Embryonic facial prominence (tissue), 1 donor: ENCODE data around the gene BCL2L1.

Experiments used
- DNase-seq: peaks from one replicate; pipeline ENCODE4 v3.0.0-alpha.2; 2016; ENCODE audit errors: extremely low spot score

BCL2L1 gene

GRCh38 chr20:31723319-31724078, 831 bp upstream of the BCL2L1 start:
- DNase-seq, result peak; percentile 93

GRCh38 chr20:31723069-31723318, 326 bp upstream of the BCL2L1 start:
- DNase-seq, result no peak

- DNase-seq, result no peak
Measured at GRCh38 chr20:31721408-31722256, 1.0 kb downstream of the BCL2L1 start.

GRCh38 chr20:31720486-31721407, 1.9 kb downstream of the BCL2L1 start:
- DNase-seq, result no peak

GRCh38 chr20:31719644-31720485, 2.8 kb downstream of the BCL2L1 start:
- no peak for DNase-seq

DNA sequence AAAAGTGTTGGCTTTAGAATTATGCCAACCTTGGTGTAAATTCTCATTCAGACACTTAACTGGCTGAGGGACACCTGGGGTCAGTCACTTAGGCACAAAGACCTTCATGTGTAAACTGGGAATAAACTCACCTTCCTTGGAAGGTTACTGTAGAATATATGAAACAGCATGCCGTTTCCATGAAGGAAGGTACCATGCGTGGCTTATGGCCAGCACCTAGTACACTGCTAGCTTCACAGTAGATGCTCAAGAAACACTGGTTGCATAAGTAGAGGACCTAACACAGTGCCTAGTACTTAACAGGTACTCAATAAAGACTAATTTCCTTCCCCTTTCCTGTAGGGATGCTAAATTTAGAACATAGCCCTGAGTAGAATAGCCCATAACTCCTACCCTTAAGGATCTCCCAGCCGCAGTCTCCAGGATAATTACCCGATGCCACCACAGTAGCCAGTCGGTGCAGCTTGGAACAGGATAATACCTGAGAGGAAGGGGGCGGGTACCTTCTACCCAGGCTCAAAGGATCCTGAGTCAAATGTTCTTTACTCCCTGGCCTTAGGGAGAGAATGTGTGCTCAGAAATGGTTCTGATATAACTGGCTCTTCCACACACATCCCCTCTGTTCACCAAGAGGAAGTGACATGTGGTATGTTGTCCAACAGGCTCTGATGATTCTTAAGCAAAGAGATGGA, 3.6 kb downstream of the BCL2L1 start:
- DNase-seq, result no peak

GRCh38 chr20:31717478-31718201, 5.0 kb downstream of the BCL2L1 start:
- DNase-seq, result no peak

GRCh38 chr20:31716818-31717477, 5.7 kb downstream of the BCL2L1 start:
- DNase-seq, result no peak

GRCh38 chr20:31716351-31716750, 6.3 kb downstream of the BCL2L1 start:
- no peak for DNase-seq

DNA sequence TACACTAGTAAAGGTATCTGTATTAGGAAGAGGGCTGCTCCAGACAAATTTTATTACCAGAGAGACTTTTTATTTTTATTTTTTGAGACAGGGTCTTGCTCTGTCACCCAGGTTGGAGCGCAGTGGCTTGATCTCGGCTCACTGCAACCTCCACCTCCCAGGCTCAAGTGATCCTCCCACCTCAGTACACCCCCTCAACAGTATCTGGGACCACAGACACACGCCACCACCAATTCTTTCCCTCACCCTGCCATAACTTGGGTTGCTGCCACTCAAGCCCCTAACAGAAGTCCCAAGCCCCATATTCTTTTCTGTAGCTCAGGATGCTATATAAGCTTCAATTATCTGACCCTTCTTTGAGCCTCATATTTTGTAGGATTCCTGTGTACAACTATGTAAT, 6.9 kb downstream of the BCL2L1 start:
- DNase-seq, result no peak

DNA sequence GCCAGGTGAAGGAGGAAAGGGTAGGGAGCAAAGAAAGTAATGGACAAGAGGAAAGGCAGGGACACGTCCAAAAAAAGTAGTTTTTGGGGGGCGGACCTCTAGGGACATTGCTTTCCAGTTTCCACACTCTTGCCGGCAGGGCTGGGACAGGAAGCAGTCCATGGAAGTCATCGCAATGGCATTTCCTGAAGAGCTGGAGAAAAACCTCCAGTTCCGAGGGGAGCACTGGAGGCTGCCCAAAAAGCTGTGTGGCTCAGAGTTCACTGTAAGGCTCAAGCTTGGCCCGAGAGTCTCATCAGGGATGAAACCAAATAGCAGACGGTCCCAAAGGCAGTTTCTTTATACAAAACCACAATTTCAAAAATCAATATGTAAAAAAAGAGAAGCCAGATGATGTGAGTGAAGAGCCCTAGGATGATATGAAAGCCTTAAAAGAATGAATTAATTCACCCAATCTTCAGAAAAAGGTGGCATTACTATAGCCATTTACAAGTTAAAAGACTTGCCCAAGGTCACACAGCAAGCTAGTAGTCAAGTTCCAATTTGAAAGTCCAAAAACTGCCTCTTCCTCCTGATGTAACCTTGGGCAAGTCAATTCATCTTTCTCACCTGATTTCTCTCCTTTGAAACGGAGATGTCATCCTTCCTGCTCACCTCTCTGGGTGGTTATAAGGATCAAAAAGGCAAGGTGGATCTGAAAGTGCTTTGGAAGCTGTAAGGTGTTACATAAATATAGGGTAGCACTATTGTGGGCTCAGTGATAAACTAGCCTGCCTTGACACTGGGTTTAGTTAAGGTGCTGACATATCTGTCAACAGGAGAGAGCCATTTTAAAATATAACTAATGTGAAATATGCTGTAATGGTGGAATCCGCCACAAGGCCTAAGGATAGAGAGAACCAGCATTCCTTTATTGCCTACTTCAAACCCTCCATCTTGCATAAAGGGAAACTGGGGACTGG, 9.1 kb downstream of the BCL2L1 start:
- no peak for DNase-seq

GRCh38 chr20:31712564-31713311, 9.9 kb downstream of the BCL2L1 start:
- DNase-seq, result no peak

GRCh38 chr20:31712112-31712553, 10.5 kb downstream of the BCL2L1 start:
- DNase-seq, result no peak

- no peak for DNase-seq
Measured at GRCh38 chr20:31711179-31712111, 11.2 kb downstream of the BCL2L1 start.

- no peak for DNase-seq
Measured at GRCh38 chr20:31710423-31711108, 12.1 kb downstream of the BCL2L1 start.

GRCh38 chr20:31709939-31710338, 12.7 kb downstream of the BCL2L1 start:
- DNase-seq, result no peak
